HepG2 (cell line): ENCODE data around the gene TIMM8B. TPM values are rescaled to one million over a fixed set of nuclear protein-coding genes. Genes with fewer than 3 reads are reported as not detected.

Experiments used
- ATAC-seq: fragments of 200-7000 bp; cut with Tn5 transposase; 3 replicates; pipeline ENCODE4 v1.9.1; 2020; ENCODE audit warnings: mild to moderate bottlenecking, moderate library complexity
- BruUV-seq: library from RNA; stranded (reverse); fragments of 400-500 nt; replicated peaks from 2 replicates; lab custom pipeline; 2021; lab: Mats Ljungman, UMichigan
- CTCF ChIA-PET: fragments of 300-600 bp; formaldehyde crosslinking; extraction: SDS; loops from one replicate; lab custom pipeline; 2021; ENCODE audit warnings: low total read pairs, inconsistent platforms, low intra/inter-chr PET ratio; lab: Yijun Ruan, JAX
- POLR2A ChIA-PET: fragments of 350-600 bp; sonication (Branson Sonifier 250); formaldehyde crosslinking; loops from one replicate; lab custom pipeline; 2020; ENCODE audit warnings: antibody characterized with exemption, inconsistent platforms; lab: Yijun Ruan, JAX
- DNase-seq: peaks from one replicate; pipeline ENCODE4 v3.0.0-alpha.2; 2015; ENCODE audit warnings: low spot score
- FAIRE-seq: peaks from 3 replicates; lab custom pipeline; 2011; peaks lifted over from hg19 to GRCh38; lab: Jason Lieb, UNC
- H2AFZ ChIP-seq: one replicate; pipeline ENCODE4 v1.6.1; 2011; ENCODE audit warnings: low read length, inconsistent platforms
- H3K27ac ChIP-seq: fragments of 300-600 bp; 3 replicates; pipeline ENCODE4 v1.8.0; 2011; ENCODE audit warnings: mixed run types, mild to moderate bottlenecking, mixed read lengths, low read length, inconsistent platforms; ENCODE audit not compliant: insufficient read depth; ENCODE audit errors: extremely low read length
- H3K27me3 ChIP-seq, 2 experiments: fragments of 200-600 bp in 1 of 2; 2 replicates in 1 of 2; 3 replicates in 1 of 2; pipeline versions ENCODE4 v1.6.0 to v1.8.0; 2011; ENCODE audit warnings: low read length in 2 of 2, mild to moderate bottlenecking in 2 of 2, moderate library complexity in 2 of 2, inconsistent platforms in 1 of 2; ENCODE audit not compliant: insufficient read depth in 2 of 2, control insufficient read depth in 1 of 2
- H3K36me3 ChIP-seq, 2 experiments: fragments of 200-600 bp in 1 of 2; replicated peaks in 1 of 2; 2 replicates in 1 of 2; 3 replicates in 1 of 2; pipeline versions ENCODE4 v1.5.1 to v1.8.0; 2011; ENCODE audit warnings: low read length in 2 of 2, inconsistent platforms in 1 of 2; ENCODE audit not compliant: insufficient read depth in 2 of 2, control insufficient read depth in 1 of 2
- H3K4me1 ChIP-seq: 2 replicates; pipeline ENCODE4 v1.5.1; 2012; ENCODE audit warnings: low read length, inconsistent platforms; ENCODE audit not compliant: insufficient read depth
- H3K4me2 ChIP-seq: 2 replicates; pipeline ENCODE4 v1.6.0; 2011; ENCODE audit warnings: low read depth, low read length, inconsistent platforms
- H3K4me3 ChIP-seq, 3 experiments: fragments of 200-600 bp in 1 of 3; sonication (generic), shearing (Covaris generic) in 1 of 3; replicated peaks in 1 of 3; 2 replicates each; pipeline ENCODE4 v1.5.1; 2011 to 2016; ENCODE audit warnings: low read length in 3 of 3, inconsistent platforms in 2 of 3, low read depth in 2 of 3, mild to moderate bottlenecking in 2 of 3, control low read depth in 1 of 3, mixed read lengths in 1 of 3; ENCODE audit not compliant: insufficient read depth in 1 of 3
- H3K79me2 ChIP-seq: one replicate; pipeline ENCODE4 v1.6.1; 2011; ENCODE audit warnings: low read length, inconsistent platforms; ENCODE audit not compliant: insufficient read depth
- H3K9ac ChIP-seq: 2 replicates; pipeline ENCODE4 v1.6.0; 2011; ENCODE audit warnings: mild to moderate bottlenecking, low read depth, low read length, inconsistent platforms; ENCODE audit not compliant: insufficient read depth
- H3K9me3 ChIP-seq: 2 replicates; pipeline ENCODE4 v1.5.1; 2012; ENCODE audit warnings: mild to moderate bottlenecking, low read length
- H4K20me1 ChIP-seq: 2 replicates; pipeline ENCODE4 v1.6.0; 2011; ENCODE audit warnings: inconsistent platforms, mild to moderate bottlenecking, low read length, moderate library complexity; ENCODE audit not compliant: insufficient read depth
- AKAP8 ChIP-seq: sonication (generic); formaldehyde crosslinking; IDR thresholded peaks from 2 replicates; pipeline ENCODE4 v1.5.1; 2020; ENCODE audit warnings: mild to moderate bottlenecking, missing genetic modification reagents
- CBX2 ChIP-seq, 2 experiments: fragments of 200-600 bp in 1 of 2; sonication (generic); formaldehyde crosslinking in 1 of 2; IDR thresholded peaks; 2 replicates each; pipeline versions ENCODE4 v1.7.0 to v1.8.1; 2018 to 2022; ENCODE audit warnings: low read depth in 2 of 2, low read length in 1 of 2, mild to moderate bottlenecking in 1 of 2, missing genetic modification reagents in 1 of 2
- HDAC6 ChIP-seq: fragments of 200-600 bp; sonication (generic); IDR thresholded peaks from 2 replicates; pipeline ENCODE4 v1.7.0; 2017; ENCODE audit warnings: mild to moderate bottlenecking, antibody characterized with exemption, low read length, low read depth
- KDM6A ChIP-seq: IDR thresholded peaks from 2 replicates; pipeline ENCODE4 v1.6.1; 2016; ENCODE audit warnings: low read depth
- KMT2A ChIP-seq: sonication (generic); formaldehyde crosslinking; IDR thresholded peaks from 2 replicates; pipeline ENCODE4 v1.4.0; 2020; ENCODE audit warnings: missing genetic modification reagents
- NAIF1 ChIP-seq: sonication (generic); formaldehyde crosslinking; IDR thresholded peaks from 2 replicates; pipeline ENCODE4 v1.5.0; 2020; ENCODE audit warnings: mild to moderate bottlenecking, missing genetic modification reagents, borderline replicate concordance
- SRY ChIP-seq: sonication (generic); formaldehyde crosslinking; IDR thresholded peaks from 2 replicates; pipeline ENCODE4 v1.8.0; 2022; ENCODE audit warnings: mild to moderate bottlenecking, missing genetic modification reagents
- ZBTB4 ChIP-seq: sonication (generic); formaldehyde crosslinking; IDR thresholded peaks from 2 replicates; pipeline ENCODE4 v1.4.0; 2020; ENCODE audit warnings: missing genetic modification reagents, mild to moderate bottlenecking, borderline replicate concordance
- ZMAT3 ChIP-seq: sonication (generic); formaldehyde crosslinking; conservative IDR thresholded peaks from 2 replicates; pipeline ENCODE4 v1.7.0; 2021; ENCODE audit warnings: missing genetic modification reagents
- ZNF331 ChIP-seq: sonication (generic); formaldehyde crosslinking; IDR thresholded peaks from 2 replicates; pipeline ENCODE4 v1.4.0; 2020; ENCODE audit warnings: missing genetic modification reagents
- ZNF639 ChIP-seq: conservative IDR thresholded peaks from 2 replicates; pipeline ENCODE4 v1.6.1; 2018; ENCODE audit warnings: missing genetic modification reagents
- ZSCAN22 ChIP-seq: sonication (generic); formaldehyde crosslinking; IDR thresholded peaks from 2 replicates; pipeline ENCODE4 v1.4.0; 2020; ENCODE audit warnings: mild to moderate bottlenecking, missing genetic modification reagents
- WGBS: methylation state at CpG from one replicate; pipeline ENCODE4 v1.1.6; 2017; ENCODE audit warnings: low lambda C conversion rate; 5-methylcytosine and 5-hydroxymethylcytosine counted together
- in situ Hi-C: cut with HindIII; loops from 2 replicates; pipeline ENCODE4 v1.10.0; 2017; ENCODE audit warnings: low pct_unique_long_range_greater_than_20kb; ENCODE audit not compliant: extremely low pct_ligation_motif_present
- intact Hi-C: fragments of 100-400 bp; cut with micrococcal nuclease; formaldehyde crosslinking; loops from one replicate; pipeline ENCODE4 v1.10.0; 2022; ENCODE audit not compliant: unreplicated experiment
- polyA plus RNA-seq, 8 experiments: library from polyadenylated mRNA; depleted of rRNA in 3 of 8; stranded (reverse) in 7 of 8; unstranded in 1 of 8; fragments of >200 nt; fragmentation: Illumina TruSeq in 4 of 8; extraction: Trizol in 4 of 8; gene quantifications; 2 replicates each; pipeline versions ENCODE4 v1.2.1 to v1.2.3, GENCODE V29; 2011 to 2016; ENCODE audit warnings: low read depth in 4 of 8, missing spikeins in 1 of 8, mixed read lengths in 1 of 8; ENCODE audit not compliant: insufficient read depth in 1 of 8
- total RNA-seq, 5 experiments: library from RNA; depleted of rRNA; stranded (reverse); fragments of >200 nt; fragmentation: Illumina TruSeq; extraction: Trizol; gene quantifications; 2 replicates each; pipeline ENCODE4 v1.2.3, GENCODE V29; 2016; ENCODE audit warnings: low read depth in 1 of 5
- TF ChIP-seq, protein P1 (sequence below): sonication (generic); formaldehyde crosslinking; IDR thresholded peaks from 2 replicates; pipeline ENCODE4 v1.5.1; 2020; ENCODE audit warnings: mild to moderate bottlenecking, missing genetic modification reagents, moderate library complexity
- TF ChIP-seq, protein P2 (sequence below): sonication (generic); formaldehyde crosslinking; IDR thresholded peaks from 2 replicates; pipeline ENCODE4 v1.4.0; 2020; ENCODE audit warnings: mild to moderate bottlenecking, missing genetic modification reagents, borderline replicate concordance

TIMM8B gene
- total and polyA plus RNA-seq, 2 of the 13 experiments (the other 11 are each of a cell fraction or from before 2014, with no cell fraction given), result 84.5 to 98.3 TPM

- Histone ChIP-seq H3K27ac (no peak overlapping the region), H2AFZ (no peak overlapping the region), H3K9me3 (no peaks in the 10 kb centered on the region), H3K79me2 (no peaks in the 10 kb centered on the region)
- in situ Hi-C loops, result no loop called here
- ATAC-seq (no peak), FAIRE-seq (no peak)
- WGBS, result 98% methylated on average over 5 of the region's 5 CpGs
- no TSS peak for BruUV-seq
- TF ChIP-seq ZNF331 (CRISPR knock-in tag), result no peak
- TF ChIP-seq, protein P1, sequence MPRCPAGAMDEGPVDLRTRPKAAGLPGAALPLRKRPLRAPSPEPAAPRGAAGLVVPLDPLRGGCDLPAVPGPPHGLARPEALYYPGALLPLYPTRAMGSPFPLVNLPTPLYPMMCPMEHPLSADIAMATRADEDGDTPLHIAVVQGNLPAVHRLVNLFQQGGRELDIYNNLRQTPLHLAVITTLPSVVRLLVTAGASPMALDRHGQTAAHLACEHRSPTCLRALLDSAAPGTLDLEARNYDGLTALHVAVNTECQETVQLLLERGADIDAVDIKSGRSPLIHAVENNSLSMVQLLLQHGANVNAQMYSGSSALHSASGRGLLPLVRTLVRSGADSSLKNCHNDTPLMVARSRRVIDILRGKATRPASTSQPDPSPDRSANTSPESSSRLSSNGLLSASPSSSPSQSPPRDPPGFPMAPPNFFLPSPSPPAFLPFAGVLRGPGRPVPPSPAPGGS (CRISPR knock-in tag), result no peak
- TF ChIP-seq KMT2A (CRISPR knock-in tag), result no peak
- TF ChIP-seq ZSCAN22 (CRISPR knock-in tag), result no peak
- TF ChIP-seq ZNF639 (CRISPR knock-in tag), result no peak
- TF ChIP-seq HDAC6, result no peak
- no peak for TF ChIP-seq NAIF1 (CRISPR knock-in tag)
- no peak for TF ChIP-seq AKAP8 (CRISPR knock-in tag)
- TF ChIP-seq SRY (CRISPR knock-in tag), result no peak
- no peak for TF ChIP-seq ZMAT3 (CRISPR knock-in tag)
- TF ChIP-seq, protein P2, sequence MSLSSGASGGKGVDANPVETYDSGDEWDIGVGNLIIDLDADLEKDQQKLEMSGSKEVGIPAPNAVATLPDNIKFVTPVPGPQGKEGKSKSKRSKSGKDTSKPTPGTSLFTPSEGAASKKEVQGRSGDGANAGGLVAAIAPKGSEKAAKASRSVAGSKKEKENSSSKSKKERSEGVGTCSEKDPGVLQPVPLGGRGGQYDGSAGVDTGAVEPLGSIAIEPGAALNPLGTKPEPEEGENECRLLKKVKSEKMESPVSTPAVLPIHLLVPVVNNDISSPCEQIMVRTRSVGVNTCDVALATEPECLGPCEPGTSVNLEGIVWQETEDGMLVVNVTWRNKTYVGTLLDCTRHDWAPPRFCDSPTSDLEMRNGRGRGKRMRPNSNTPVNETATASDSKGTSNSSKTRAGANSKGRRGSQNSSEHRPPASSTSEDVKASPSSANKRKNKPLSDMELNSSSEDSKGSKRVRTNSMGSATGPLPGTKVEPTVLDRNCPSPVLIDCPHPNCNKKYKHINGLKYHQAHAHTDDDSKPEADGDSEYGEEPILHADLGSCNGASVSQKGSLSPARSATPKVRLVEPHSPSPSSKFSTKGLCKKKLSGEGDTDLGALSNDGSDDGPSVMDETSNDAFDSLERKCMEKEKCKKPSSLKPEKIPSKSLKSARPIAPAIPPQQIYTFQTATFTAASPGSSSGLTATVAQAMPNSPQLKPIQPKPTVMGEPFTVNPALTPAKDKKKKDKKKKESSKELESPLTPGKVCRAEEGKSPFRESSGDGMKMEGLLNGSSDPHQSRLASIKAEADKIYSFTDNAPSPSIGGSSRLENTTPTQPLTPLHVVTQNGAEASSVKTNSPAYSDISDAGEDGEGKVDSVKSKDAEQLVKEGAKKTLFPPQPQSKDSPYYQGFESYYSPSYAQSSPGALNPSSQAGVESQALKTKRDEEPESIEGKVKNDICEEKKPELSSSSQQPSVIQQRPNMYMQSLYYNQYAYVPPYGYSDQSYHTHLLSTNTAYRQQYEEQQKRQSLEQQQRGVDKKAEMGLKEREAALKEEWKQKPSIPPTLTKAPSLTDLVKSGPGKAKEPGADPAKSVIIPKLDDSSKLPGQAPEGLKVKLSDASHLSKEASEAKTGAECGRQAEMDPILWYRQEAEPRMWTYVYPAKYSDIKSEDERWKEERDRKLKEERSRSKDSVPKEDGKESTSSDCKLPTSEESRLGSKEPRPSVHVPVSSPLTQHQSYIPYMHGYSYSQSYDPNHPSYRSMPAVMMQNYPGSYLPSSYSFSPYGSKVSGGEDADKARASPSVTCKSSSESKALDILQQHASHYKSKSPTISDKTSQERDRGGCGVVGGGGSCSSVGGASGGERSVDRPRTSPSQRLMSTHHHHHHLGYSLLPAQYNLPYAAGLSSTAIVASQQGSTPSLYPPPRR (CRISPR knock-in tag), result no peak
- TF ChIP-seq ZBTB4 (CRISPR knock-in tag), result no peak
- no peak for TF ChIP-seq KDM6A (CRISPR knock-in tag)
- TF ChIP-seq CBX2 (IDR thresholded peaks at IDR 0.05; ENCODE audit: low read depth, low read length), result no peak
- no peak for TF ChIP-seq CBX2 (CRISPR knock-in tag; IDR thresholded peaks at IDR 0.05; ENCODE audit: low read depth)
- TF ChIP-seq, all 625 proteins: peak for 0
- no peak overlapping the region for H3K9ac ChIP-seq
- H3K36me3 ChIP-seq, result no peaks in the 10 kb centered on the region
- intact Hi-C loops, result no loop called here
- CTCF ChIA-PET, result no interaction called here
- no peak overlapping the region for H3K4me2 ChIP-seq
- H4K20me1 ChIP-seq, result no peaks in the 10 kb centered on the region
- no peak overlapping the region for H3K4me3 ChIP-seq
- H3K4me1 ChIP-seq, result no peaks in the 10 kb centered on the region
- no peaks in the 10 kb centered on the region for H3K27me3 ChIP-seq
- DNase-seq, result no peak
- POLR2A ChIA-PET, result no interaction called here
These were observed 35.5 kb upstream of the TIMM8B start for GRCh38 chr11:112121981-112122615.
